Neural progenitor cell (in vitro differentiated cells): ENCODE data around the gene BCAN.
"Not testable (repeated sequence)": the region's sequence is repeated elsewhere in the genome, so short reads cannot be mapped to it uniquely, and the experiment has no call there.

Source experiments
- CTCF ChIP-seq: fragments of 200-600 bp; sonication (generic); IDR thresholded peaks from 2 replicates; pipeline ENCODE4 v1.5.1; 2017; ENCODE audit warnings: antibody characterized with exemption, mild to moderate bottlenecking
- EZH2 ChIP-seq: fragments of 200-600 bp; sonication (generic); IDR thresholded peaks from 2 replicates; pipeline ENCODE4 v1.6.1; 2017; ENCODE audit warnings: antibody characterized with exemption, mild to moderate bottlenecking, moderate library complexity

GRCh38 chr1:156610072-156610471, 31.8 kb upstream of the BCAN start:
- TF ChIP-seq CTCF, EZH2: not testable (repeated sequence)
